OCI-LY3 (cell line): ENCODE results near the gene SPC24.

Source experiments
- H2AFZ ChIP-seq: fragments of 200-600, 300-600 bp; shearing (Covaris generic); 2 replicates; pipeline ENCODE4 v1.6.0; 2014; ENCODE audit warnings: antibody characterized with exemption, low read depth, low read length
- H3K27ac ChIP-seq: fragments of 200-600, 300-600 bp; sonication (generic); 2 replicates; pipeline ENCODE4 v1.5.1; 2014; ENCODE audit warnings: mild to moderate bottlenecking, low read length, moderate library complexity, mixed read lengths
- H3K27me3 ChIP-seq: fragments of 200-600, 300-600 bp; sonication (generic); 2 replicates; pipeline ENCODE4 v1.6.1; 2014; ENCODE audit warnings: low read depth, low read length, mixed read lengths
- H3K36me3 ChIP-seq: fragments of 200-600, 300-600 bp; sonication (generic); replicated peaks from 2 replicates; pipeline ENCODE3; 2014; ENCODE audit warnings: low read depth, low read length, mixed read lengths
- H3K4me1 ChIP-seq: fragments of 300-600, 200-600 bp; sonication (generic); 2 replicates; pipeline ENCODE4 v1.6.1; 2014; ENCODE audit warnings: low read length, mixed read lengths
- H3K4me2 ChIP-seq: fragments of 200-600, 300-600 bp; sonication (generic); 2 replicates; pipeline ENCODE4 v1.6.1; 2014; ENCODE audit warnings: low read length, mixed read lengths
- H3K4me3 ChIP-seq: fragments of 300-600, 200-600 bp; sonication (generic); 2 replicates; pipeline ENCODE4 v1.5.1; 2014; ENCODE audit warnings: antibody characterized with exemption, mild to moderate bottlenecking, low read length, moderate library complexity
- H3K79me2 ChIP-seq: fragments of 300-600, 200-600 bp; shearing (Covaris generic); 2 replicates; pipeline ENCODE4 v1.6.1; 2014; ENCODE audit warnings: mild to moderate bottlenecking, low read length, mixed read lengths
- H3K9ac ChIP-seq: fragments of 300-600, 200-600 bp; shearing (Covaris generic); 2 replicates; pipeline ENCODE4 v1.6.0; 2014; ENCODE audit warnings: mild to moderate bottlenecking, low read length, moderate library complexity
- H3K9me3 ChIP-seq: fragments of 200-600, 300-600 bp; shearing (Covaris generic); 2 replicates; pipeline ENCODE4 v1.6.1; 2014; ENCODE audit warnings: low read length, mixed read lengths; ENCODE audit not compliant: insufficient read depth
- H4K20me1 ChIP-seq: fragments of 200-600, 300-600 bp; sonication (generic); 2 replicates; pipeline ENCODE4 v1.6.1; 2016; ENCODE audit warnings: low read length, mixed read lengths; ENCODE audit not compliant: insufficient read depth
- EZH2phosphoT487 ChIP-seq: fragments of 200-600 bp; shearing (Covaris generic); IDR thresholded peaks from 2 replicates; pipeline ENCODE4 v1.6.1; 2018; ENCODE audit warnings: antibody characterized with exemption, mixed run types, low read depth
- TF ChIP-seq, protein P1 (sequence below): fragments of 200-600, 300-600 bp; sonication (generic); IDR thresholded peaks from 2 replicates; pipeline ENCODE4 v1.5.1; 2014; ENCODE audit warnings: antibody characterized with exemption, low read length, low read depth

The SPC24 gene

DNA sequence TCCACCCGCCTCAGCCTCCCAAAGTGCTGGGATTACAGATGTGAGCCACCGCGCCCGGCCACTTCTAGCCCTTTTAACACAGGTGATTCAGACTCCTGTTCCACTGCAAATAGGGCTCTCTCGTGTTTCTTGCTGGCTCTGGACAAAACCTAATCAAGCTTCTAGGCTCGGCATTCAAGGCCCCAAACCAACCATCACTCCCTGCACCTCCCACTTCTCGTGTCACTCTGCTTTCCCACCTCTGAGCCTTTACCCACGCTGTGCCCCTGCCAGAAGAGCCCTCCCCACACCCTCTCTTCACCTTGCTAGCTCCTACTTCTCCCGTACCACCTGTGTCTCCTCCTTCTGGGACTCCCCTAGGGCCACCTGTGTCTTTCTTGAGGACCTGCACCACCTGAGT lies 22.0 kb upstream of the SPC24 start:
- Histone ChIP-seq H3K27ac (no peak overlapping the region), H3K27me3 (peaks cover 3% of the 10 kb centered on the region; the same call in 1 of the 2 replicates), H3K4me2 (no peak overlapping the region), H3K4me1 (peaks cover 27% of the 10 kb centered on the region), H2AFZ (no peak overlapping the region), H3K9me3 (no peaks in the 10 kb centered on the region), H3K9ac (no peak overlapping the region), H3K79me2 (no peaks in the 10 kb centered on the region), H3K36me3 (peaks cover 4% of the 10 kb centered on the region), H3K4me3 (no peak overlapping the region), H4K20me1 (no peaks in the 10 kb centered on the region)
- TF ChIP-seq, protein P1, sequence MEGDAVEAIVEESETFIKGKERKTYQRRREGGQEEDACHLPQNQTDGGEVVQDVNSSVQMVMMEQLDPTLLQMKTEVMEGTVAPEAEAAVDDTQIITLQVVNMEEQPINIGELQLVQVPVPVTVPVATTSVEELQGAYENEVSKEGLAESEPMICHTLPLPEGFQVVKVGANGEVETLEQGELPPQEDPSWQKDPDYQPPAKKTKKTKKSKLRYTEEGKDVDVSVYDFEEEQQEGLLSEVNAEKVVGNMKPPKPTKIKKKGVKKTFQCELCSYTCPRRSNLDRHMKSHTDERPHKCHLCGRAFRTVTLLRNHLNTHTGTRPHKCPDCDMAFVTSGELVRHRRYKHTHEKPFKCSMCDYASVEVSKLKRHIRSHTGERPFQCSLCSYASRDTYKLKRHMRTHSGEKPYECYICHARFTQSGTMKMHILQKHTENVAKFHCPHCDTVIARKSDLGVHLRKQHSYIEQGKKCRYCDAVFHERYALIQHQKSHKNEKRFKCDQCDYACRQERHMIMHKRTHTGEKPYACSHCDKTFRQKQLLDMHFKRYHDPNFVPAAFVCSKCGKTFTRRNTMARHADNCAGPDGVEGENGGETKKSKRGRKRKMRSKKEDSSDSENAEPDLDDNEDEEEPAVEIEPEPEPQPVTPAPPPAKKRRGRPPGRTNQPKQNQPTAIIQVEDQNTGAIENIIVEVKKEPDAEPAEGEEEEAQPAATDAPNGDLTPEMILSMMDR = no peak
- TF ChIP-seq EZH2phosphoT487 = no peak

DNA sequence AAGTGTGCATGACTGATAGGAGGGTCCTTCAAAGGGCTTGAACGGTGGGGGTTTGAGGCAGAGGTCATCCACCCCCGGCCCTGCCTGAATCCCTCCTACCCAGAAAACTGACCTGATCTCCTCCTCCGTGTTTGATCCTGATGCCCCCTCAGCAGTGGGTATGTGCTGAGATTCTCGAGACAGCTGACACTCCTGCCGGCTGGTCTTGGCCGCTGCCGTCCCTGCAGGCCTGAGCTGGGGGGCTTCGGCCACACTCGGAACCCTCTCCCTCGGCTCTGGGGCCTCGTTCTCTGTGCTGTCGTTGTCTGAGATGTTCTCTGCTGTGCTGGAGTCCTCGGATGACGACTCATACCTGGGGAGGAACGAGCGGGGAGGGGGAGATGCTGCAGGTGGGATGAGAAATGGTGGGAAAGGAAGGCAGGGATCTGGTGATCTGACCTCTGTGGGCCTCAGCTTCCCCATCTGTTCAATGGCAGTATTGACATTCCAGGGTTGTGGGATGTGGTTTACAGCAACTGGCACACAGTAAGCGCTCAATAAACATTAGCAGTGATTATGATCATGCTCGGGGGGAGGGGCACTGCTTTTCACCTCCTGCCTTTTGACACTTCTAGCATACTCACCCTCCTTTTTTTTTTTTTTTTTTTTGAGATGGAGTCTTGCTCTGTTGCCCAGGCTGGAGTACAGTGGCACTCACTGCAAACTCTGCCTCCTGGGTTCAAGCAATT lies 21.0 kb upstream of the SPC24 start:
- H3K4me2 ChIP-seq = no peak overlapping the region
- H3K36me3 ChIP-seq = peaks cover 4% of the 10 kb centered on the region
- no peak overlapping the region for H2AFZ ChIP-seq
- no peak overlapping the region for H3K9ac ChIP-seq
- TF ChIP-seq, protein P1 = no peak
- TF ChIP-seq EZH2phosphoT487 = no peak
- peaks cover 27% of the 10 kb centered on the region for H3K4me1 ChIP-seq
- H3K27ac ChIP-seq = no peak overlapping the region
- peaks cover 3% of the 10 kb centered on the region; the same call in 1 of the 2 replicates for H3K27me3 ChIP-seq
- H3K79me2 ChIP-seq = no peaks in the 10 kb centered on the region
- H3K9me3 ChIP-seq = no peaks in the 10 kb centered on the region
- H3K4me3 ChIP-seq = no peak overlapping the region
- no peaks in the 10 kb centered on the region for H4K20me1 ChIP-seq

GRCh38 chr19:11175920-11176319 lies 20.3 kb upstream of the SPC24 start:
- no peak overlapping the region for H3K4me3 ChIP-seq
- no peaks in the 10 kb centered on the region for H4K20me1 ChIP-seq
- H3K79me2 ChIP-seq = no peaks in the 10 kb centered on the region
- no peaks in the 10 kb centered on the region for H3K9me3 ChIP-seq
- H3K4me2 ChIP-seq = no peak overlapping the region
- no peak overlapping the region for H3K27ac ChIP-seq
- peaks cover 3% of the 10 kb centered on the region; the same call in 1 of the 2 replicates for H3K27me3 ChIP-seq
- no peak for TF ChIP-seq EZH2phosphoT487
- TF ChIP-seq, protein P1 = no peak
- peaks cover 4% of the 10 kb centered on the region for H3K36me3 ChIP-seq
- no peak overlapping the region for H3K9ac ChIP-seq
- peaks cover 22% of the 10 kb centered on the region for H3K4me1 ChIP-seq
- H2AFZ ChIP-seq = no peak overlapping the region

DNA sequence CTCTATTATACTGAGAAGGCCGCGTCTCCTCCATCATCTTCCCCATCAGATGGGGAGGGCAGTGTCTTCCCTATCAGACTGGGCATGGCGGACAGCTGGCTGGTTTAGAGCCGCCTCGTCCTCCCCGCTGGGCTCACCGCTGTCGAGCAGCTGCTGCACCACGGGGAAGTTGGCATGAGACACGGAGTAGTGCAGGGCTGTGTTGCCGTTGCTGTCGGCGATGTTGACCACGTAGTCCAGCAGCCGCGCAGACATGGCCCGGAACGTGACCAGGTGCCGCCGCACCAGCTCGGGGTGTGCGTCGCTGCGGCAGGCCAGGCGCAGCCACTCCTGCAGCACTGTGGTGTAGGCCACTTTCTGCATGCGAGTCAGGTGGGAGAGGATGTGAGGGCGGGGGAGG lies 18.8 kb upstream of the SPC24 start:
- Histone ChIP-seq H4K20me1 (no peaks in the 10 kb centered on the region), H3K36me3 (peaks cover 4% of the 10 kb centered on the region)

More for the DNA sequence above, 18.8 kb upstream of the SPC24 start:
- Histone ChIP-seq H3K27ac (no peak overlapping the region), H2AFZ (no peak overlapping the region), H3K79me2 (no peaks in the 10 kb centered on the region), H3K4me3 (no peak overlapping the region), H3K4me1 (peaks cover 8% of the 10 kb centered on the region), H3K4me2 (no peak overlapping the region), H3K9ac (no peak overlapping the region), H3K27me3 (peaks cover 3% of the 10 kb centered on the region; the same call in 1 of the 2 replicates), H3K9me3 (no peaks in the 10 kb centered on the region)
- TF ChIP-seq, protein P1 = no peak
- no peak for TF ChIP-seq EZH2phosphoT487
